WTC11 (cell line): ENCODE data around the gene TLR5. TPM values are rescaled to one million over a fixed set of nuclear protein-coding genes. Genes with fewer than 3 reads are reported as not detected.

Source experiments
- ATAC-seq: fragments of 200-7000 bp; cut with Tn5 transposase; 2 replicates; pipeline ENCODE4 v1.10.0; 2021; ENCODE audit warnings: mild to moderate bottlenecking, moderate library complexity
- CTCF ChIA-PET: fragments of 300-600 bp; sonication (Branson Sonifier 250); formaldehyde crosslinking; loops from one replicate; lab custom pipeline; 2021; ENCODE audit warnings: antibody characterized with exemption; lab: Charles Lee
- POLR2A ChIA-PET: fragments of 350-600 bp; sonication (Branson Sonifier 250); formaldehyde crosslinking; loops from one replicate; lab custom pipeline; 2021; ENCODE audit warnings: antibody characterized with exemption; lab: Charles Lee
- DNase-seq: peaks from one replicate; pipeline ENCODE4 v3.0.0; 2021; ENCODE audit warnings: low spot score
- H3K27ac Mint-ChIP-seq: 2 replicates; pipeline ENCODE4 v1.8.0; 2021; ENCODE audit warnings: mixed read lengths
- H3K27me3 Mint-ChIP-seq: 2 replicates; pipeline ENCODE4 v1.8.0; 2021; ENCODE audit warnings: low read depth, mild to moderate bottlenecking, moderate library complexity, mixed read lengths
- H3K36me3 Mint-ChIP-seq: 2 replicates; pipeline ENCODE4 v1.8.0; 2021; ENCODE audit warnings: mixed read lengths
- H3K4me1 Mint-ChIP-seq: 2 replicates; pipeline ENCODE4 v1.8.0; 2022; ENCODE audit warnings: mixed read lengths
- H3K4me3 Mint-ChIP-seq: 2 replicates; pipeline ENCODE4 v1.8.0; 2021; ENCODE audit warnings: mild to moderate bottlenecking, moderate library complexity, mixed read lengths
- H3K9me3 Mint-ChIP-seq: 2 replicates; pipeline ENCODE4 v1.8.0; 2021; ENCODE audit warnings: mixed read lengths
- AR ChIP-seq: fragments of 250-450 bp; sonication (Bioruptor Pico); IDR thresholded peaks from 2 replicates; pipeline ENCODE4 v1.9.0; 2021; ENCODE audit warnings: mild to moderate bottlenecking
- ATF1 ChIP-seq: sonication (generic); formaldehyde crosslinking; IDR thresholded peaks from 2 replicates; pipeline ENCODE4 v1.8.1; 2023; ENCODE audit warnings: mild to moderate bottlenecking, moderate library complexity, missing genetic modification reagents
- CREB1 ChIP-seq: sonication (generic); formaldehyde crosslinking; IDR thresholded peaks from 2 replicates; pipeline ENCODE4 v1.8.0; 2023; ENCODE audit warnings: mild to moderate bottlenecking, missing genetic modification reagents
- CREM ChIP-seq: sonication (generic); formaldehyde crosslinking; IDR thresholded peaks from 2 replicates; pipeline ENCODE4 v1.8.1; 2022; ENCODE audit warnings: mild to moderate bottlenecking, missing genetic modification reagents, moderate library complexity
- CTCF ChIP-seq: fragments of 200-600 bp; IDR thresholded peaks from 2 replicates; pipeline ENCODE4 v1.8.0; 2022; ENCODE audit warnings: antibody characterized with exemption
- E2F1 ChIP-seq: sonication (generic); formaldehyde crosslinking; IDR thresholded peaks from 2 replicates; pipeline ENCODE4 v1.8.0; 2022; ENCODE audit warnings: mild to moderate bottlenecking, missing genetic modification reagents
- EMX1 ChIP-seq: fragments of 250-450 bp; sonication (Bioruptor Pico); IDR thresholded peaks from 2 replicates; pipeline ENCODE4 v1.8.0; 2021; ENCODE audit warnings: mild to moderate bottlenecking
- ERG ChIP-seq: fragments of 250-450 bp; sonication (Bioruptor Pico); IDR thresholded peaks from 2 replicates; pipeline ENCODE4 v1.8.0; 2021; ENCODE audit warnings: mild to moderate bottlenecking
- ESRRA ChIP-seq: sonication (generic); formaldehyde crosslinking; IDR thresholded peaks from 2 replicates; pipeline ENCODE4 v1.8.1; 2022; ENCODE audit warnings: mild to moderate bottlenecking, missing genetic modification reagents, borderline replicate concordance
- FOXP4 ChIP-seq: sonication (generic); formaldehyde crosslinking; IDR thresholded peaks from 2 replicates; pipeline ENCODE4 v1.8.0; 2022; ENCODE audit warnings: mild to moderate bottlenecking, missing genetic modification reagents
- MXD4 ChIP-seq: fragments of 250-450 bp; sonication (Bioruptor Pico); IDR thresholded peaks from 2 replicates; pipeline ENCODE4 v1.8.0; 2021; ENCODE audit warnings: mild to moderate bottlenecking, moderate library complexity, borderline replicate concordance
- NFYB ChIP-seq: sonication (generic); formaldehyde crosslinking; conservative IDR thresholded peaks from 2 replicates; pipeline ENCODE4 v1.8.0; 2022; ENCODE audit warnings: low read depth, missing genetic modification reagents
- PREB ChIP-seq: sonication (generic); formaldehyde crosslinking; IDR thresholded peaks from 2 replicates; pipeline ENCODE4 v1.8.1; 2022; ENCODE audit warnings: mild to moderate bottlenecking, missing genetic modification reagents, moderate library complexity, borderline replicate concordance
- RELA ChIP-seq: sonication (generic); formaldehyde crosslinking; IDR thresholded peaks from 2 replicates; pipeline ENCODE4 v1.8.1; 2022; ENCODE audit warnings: missing genetic modification reagents, mild to moderate bottlenecking, borderline replicate concordance
- RORB ChIP-seq: fragments of 250-450 bp; sonication (Bioruptor Pico); IDR thresholded peaks from 2 replicates; pipeline ENCODE4 v1.9.0; 2021; ENCODE audit warnings: mild to moderate bottlenecking
- SP1 ChIP-seq: sonication (generic); formaldehyde crosslinking; conservative IDR thresholded peaks from 2 replicates; pipeline ENCODE4 v1.8.1; 2022; ENCODE audit warnings: missing genetic modification reagents
- TEAD4 ChIP-seq: sonication (generic); formaldehyde crosslinking; IDR thresholded peaks from 2 replicates; pipeline ENCODE4 v1.8.0; 2022; ENCODE audit warnings: mild to moderate bottlenecking, missing genetic modification reagents
- USF1 ChIP-seq: sonication (generic); formaldehyde crosslinking; IDR thresholded peaks from 2 replicates; pipeline ENCODE4 v1.8.0; 2022; ENCODE audit warnings: mild to moderate bottlenecking, missing genetic modification reagents
- ZBTB21 ChIP-seq: sonication (generic); formaldehyde crosslinking; IDR thresholded peaks from 2 replicates; pipeline ENCODE4 v1.8.1; 2023; ENCODE audit warnings: mild to moderate bottlenecking, missing genetic modification reagents, borderline replicate concordance
- ZNF232 ChIP-seq: sonication (generic); formaldehyde crosslinking; IDR thresholded peaks from 2 replicates; pipeline ENCODE4 v1.8.0; 2022; ENCODE audit warnings: mild to moderate bottlenecking, missing genetic modification reagents
- ZNF317 ChIP-seq: sonication (generic); formaldehyde crosslinking; IDR thresholded peaks from 2 replicates; pipeline ENCODE4 v1.8.1; 2023; ENCODE audit warnings: low read depth, mild to moderate bottlenecking, moderate library complexity, missing genetic modification reagents, borderline replicate concordance
- ZNF396 ChIP-seq: fragments of 250-450 bp; sonication (Bioruptor Pico); IDR thresholded peaks from 2 replicates; pipeline ENCODE4 v1.8.0; 2021; ENCODE audit warnings: mild to moderate bottlenecking, moderate library complexity, borderline replicate concordance
- ZNF416 ChIP-seq: fragments of 250-450 bp; sonication (Bioruptor Pico); IDR thresholded peaks from 2 replicates; pipeline ENCODE4 v1.9.0; 2021; ENCODE audit warnings: mild to moderate bottlenecking, inconsistent platforms
- total RNA-seq: library from RNA; stranded (reverse); gene quantifications from 3 replicates; pipeline ENCODE4 v1.2.3, GENCODE V29; 2021

The TLR5 gene
- total RNA-seq, 1 experiment from 2014 or later, result 0.46 TPM

GRCh38 chr1:223180731-223181321 is 37.8 kb upstream of the TLR5 start:
- H3K9me3 Mint-ChIP-seq, result peaks cover 3% of the 10 kb centered on the region
- POLR2A ChIA-PET, result interaction anchor here (0.5 kb wide), 1 partner anchor 382 kb away, joined by 3 read pairs; no protein-coding TSS in a partner anchor
- CTCF ChIA-PET, result interaction anchor here (0.6 to 1.4 kb wide), 3 partner anchors 47 to 339 kb away, joined by 5 to 7 read pairs (median 6); no protein-coding TSS in a partner anchor
- H3K4me3 Mint-ChIP-seq, result no peak overlapping the region
- ATAC-seq (peak; percentile 48), DNase-seq (no peak)
- H3K27me3 Mint-ChIP-seq, result peaks cover 81% of the 10 kb centered on the region
- peaks cover 2% of the 10 kb centered on the region; the same call in 1 of the 2 replicates for H3K36me3 Mint-ChIP-seq
- TF ChIP-seq ZNF317 (CRISPR knock-in tag) (no peak), EMX1 (CRISPR knock-in tag) (no peak), ERG (no peak), CTCF (no peak), PREB (CRISPR knock-in tag) (no peak), ESRRA (CRISPR knock-in tag) (no peak)
- peaks cover 14% of the 10 kb centered on the region for H3K4me1 Mint-ChIP-seq
- no peak overlapping the region for H3K27ac Mint-ChIP-seq

GRCh38 chr1:223179786-223180185 is 36.7 kb upstream of the TLR5 start:
- DNase-seq (no peak), ATAC-seq (no peak)
- peaks cover 81% of the 10 kb centered on the region for H3K27me3 Mint-ChIP-seq
- peaks cover 3% of the 10 kb centered on the region for H3K9me3 Mint-ChIP-seq
- ChIA-PET CTCF (interaction anchor here (1.3 to 1.4 kb wide), 2 partner anchors 46 to 56 kb away, joined by 6 to 7 read pairs; no protein-coding TSS in a partner anchor), POLR2A (no interaction called here)
- peaks cover 14% of the 10 kb centered on the region for H3K4me1 Mint-ChIP-seq
- H3K4me3 Mint-ChIP-seq, result no peak overlapping the region
- H3K36me3 Mint-ChIP-seq, result peaks cover 2% of the 10 kb centered on the region; the same call in 1 of the 2 replicates
- H3K27ac Mint-ChIP-seq, result no peak overlapping the region
- TF ChIP-seq ZBTB21 (CRISPR knock-in tag), result no peak
- TF ChIP-seq ATF1 (CRISPR knock-in tag), result no peak
- no peak for TF ChIP-seq AR (CRISPR knock-in tag)
- TF ChIP-seq CREB1 (CRISPR knock-in tag), result no peak
- TF ChIP-seq RELA (CRISPR knock-in tag), result no peak
- no peak for TF ChIP-seq MXD4 (CRISPR knock-in tag)
- no peak for TF ChIP-seq ZNF396 (CRISPR knock-in tag)
- TF ChIP-seq SP1, result no peak
- no peak for TF ChIP-seq TEAD4 (CRISPR knock-in tag)
- TF ChIP-seq USF1 (CRISPR knock-in tag), result no peak
- TF ChIP-seq ZNF232 (CRISPR knock-in tag), result no peak
- no peak for TF ChIP-seq PREB (CRISPR knock-in tag)
- no peak for TF ChIP-seq FOXP4 (CRISPR knock-in tag)
- no peak for TF ChIP-seq RORB (CRISPR knock-in tag)
- no peak for TF ChIP-seq E2F1 (CRISPR knock-in tag)
- TF ChIP-seq CREM, result no peak
- no peak for TF ChIP-seq NFYB (CRISPR knock-in tag)
- no peak for TF ChIP-seq ZNF416 (CRISPR knock-in tag)
